ENCODE results near the gene MRPL55.

MRPL55 gene

DNA sequence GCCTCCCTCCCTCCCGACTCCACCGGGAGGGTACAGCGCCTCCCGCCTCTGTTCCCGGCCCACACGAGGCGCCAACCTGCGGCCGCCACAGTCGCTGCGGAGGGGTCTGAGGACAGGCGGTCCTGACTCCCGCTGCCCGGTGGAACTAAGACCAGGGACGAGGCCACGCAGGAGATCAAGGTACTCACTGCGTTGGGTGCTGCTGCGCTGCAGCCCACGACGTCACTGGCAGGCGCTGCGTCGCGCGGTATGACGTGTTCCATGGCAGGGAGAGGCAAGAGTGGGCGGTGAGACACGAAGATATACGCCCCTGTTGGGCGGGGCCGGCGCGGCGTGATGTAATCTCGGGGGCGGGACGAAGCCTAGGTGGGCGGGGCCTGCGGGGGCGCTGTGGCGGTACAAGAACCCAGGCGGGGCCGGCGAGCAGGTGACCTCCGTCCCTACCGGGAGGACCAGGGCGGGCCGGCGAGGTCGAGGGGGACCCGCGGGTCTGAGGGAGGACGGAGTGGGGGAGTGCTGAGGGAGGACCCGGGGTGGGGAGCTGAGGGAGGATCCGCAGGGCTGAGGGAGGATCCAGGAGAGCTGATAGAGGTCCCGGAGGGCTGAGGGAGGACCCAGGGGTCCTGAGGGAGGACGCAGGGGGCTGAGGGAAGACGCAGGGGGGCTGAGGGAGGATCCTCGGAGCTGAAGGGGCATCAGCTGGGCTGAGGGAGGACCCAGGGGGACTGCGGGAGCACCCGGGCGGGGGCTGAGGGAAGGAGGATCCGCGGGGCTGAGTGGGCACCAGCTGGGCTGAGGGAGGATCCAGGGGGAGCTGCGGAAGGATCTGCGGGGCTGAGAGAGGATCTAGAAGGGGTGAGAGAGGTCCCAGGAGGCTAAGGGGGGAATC, at the start of gene MRPL55:
Gene MRPL55, minus strand, starts transcription at position 227 of the 889 bp plus-strand sequence. CDS start 1,039 bp downstream, outside the sequence.
- DNase-seq (ENCODE audit: insufficient read length, low spot score) (peak; percentile 92), FAIRE-seq (peak; percentile 62)
- TF ChIP-seq POLR2A (IDR thresholded peaks at IDR 0.05; ENCODE audit: low read depth, low read length), result peak; percentile 97

DNA sequence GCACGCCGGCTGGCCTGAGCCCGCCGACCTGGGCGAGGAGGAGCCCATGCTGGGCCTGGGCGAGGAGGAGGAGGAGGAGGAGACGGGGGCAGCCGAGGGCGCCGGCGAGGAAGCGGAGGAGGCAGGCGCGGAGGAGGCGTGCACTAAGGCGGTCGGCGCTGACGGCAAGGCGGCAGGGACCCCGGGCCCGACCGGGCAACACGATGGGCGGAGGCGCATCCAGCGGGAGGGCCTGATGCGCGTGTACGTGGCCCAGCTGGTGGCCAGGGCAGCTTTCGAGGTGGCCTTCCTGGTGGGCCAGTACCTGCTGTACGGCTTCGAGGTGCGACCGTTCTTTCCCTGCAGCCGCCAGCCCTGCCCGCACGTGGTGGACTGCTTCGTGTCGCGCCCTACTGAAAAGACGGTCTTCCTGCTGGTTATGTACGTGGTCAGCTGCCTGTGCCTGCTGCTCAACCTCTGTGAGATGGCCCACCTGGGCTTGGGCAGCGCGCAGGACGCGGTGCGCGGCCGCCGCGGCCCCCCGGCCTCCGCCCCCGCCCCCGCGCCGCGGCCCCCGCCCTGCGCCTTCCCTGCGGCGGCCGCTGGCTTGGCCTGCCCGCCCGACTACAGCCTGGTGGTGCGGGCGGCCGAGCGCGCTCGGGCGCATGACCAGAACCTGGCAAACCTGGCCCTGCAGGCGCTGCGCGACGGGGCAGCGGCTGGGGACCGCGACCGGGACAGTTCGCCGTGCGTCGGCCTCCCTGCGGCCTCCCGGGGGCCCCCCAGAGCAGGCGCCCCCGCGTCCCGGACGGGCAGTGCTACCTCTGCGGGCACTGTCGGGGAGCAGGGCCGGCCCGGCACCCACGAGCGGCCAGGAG, 49.3 kb upstream of the MRPL55 start:
- no peak for TF ChIP-seq POLR2A (IDR thresholded peaks at IDR 0.05; ENCODE audit: low read depth, low read length)
- FAIRE-seq (no peak), DNase-seq (ENCODE audit: insufficient read length, low spot score) (no peak)

DNA sequence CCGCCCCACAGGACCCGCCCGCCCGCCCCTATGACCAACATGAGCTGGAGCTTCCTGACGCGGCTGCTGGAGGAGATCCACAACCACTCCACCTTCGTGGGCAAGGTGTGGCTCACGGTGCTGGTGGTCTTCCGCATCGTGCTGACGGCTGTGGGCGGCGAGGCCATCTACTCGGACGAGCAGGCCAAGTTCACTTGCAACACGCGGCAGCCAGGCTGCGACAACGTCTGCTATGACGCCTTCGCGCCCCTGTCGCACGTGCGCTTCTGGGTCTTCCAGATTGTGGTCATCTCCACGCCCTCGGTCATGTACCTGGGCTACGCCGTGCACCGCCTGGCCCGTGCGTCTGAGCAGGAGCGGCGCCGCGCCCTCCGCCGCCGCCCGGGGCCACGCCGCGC, 48.6 kb upstream of the MRPL55 start:
- FAIRE-seq, result no peak
- no peak for DNase-seq (ENCODE audit: insufficient read length, low spot score)
- no peak for TF ChIP-seq POLR2A (IDR thresholded peaks at IDR 0.05; ENCODE audit: low read depth, low read length)

DNA sequence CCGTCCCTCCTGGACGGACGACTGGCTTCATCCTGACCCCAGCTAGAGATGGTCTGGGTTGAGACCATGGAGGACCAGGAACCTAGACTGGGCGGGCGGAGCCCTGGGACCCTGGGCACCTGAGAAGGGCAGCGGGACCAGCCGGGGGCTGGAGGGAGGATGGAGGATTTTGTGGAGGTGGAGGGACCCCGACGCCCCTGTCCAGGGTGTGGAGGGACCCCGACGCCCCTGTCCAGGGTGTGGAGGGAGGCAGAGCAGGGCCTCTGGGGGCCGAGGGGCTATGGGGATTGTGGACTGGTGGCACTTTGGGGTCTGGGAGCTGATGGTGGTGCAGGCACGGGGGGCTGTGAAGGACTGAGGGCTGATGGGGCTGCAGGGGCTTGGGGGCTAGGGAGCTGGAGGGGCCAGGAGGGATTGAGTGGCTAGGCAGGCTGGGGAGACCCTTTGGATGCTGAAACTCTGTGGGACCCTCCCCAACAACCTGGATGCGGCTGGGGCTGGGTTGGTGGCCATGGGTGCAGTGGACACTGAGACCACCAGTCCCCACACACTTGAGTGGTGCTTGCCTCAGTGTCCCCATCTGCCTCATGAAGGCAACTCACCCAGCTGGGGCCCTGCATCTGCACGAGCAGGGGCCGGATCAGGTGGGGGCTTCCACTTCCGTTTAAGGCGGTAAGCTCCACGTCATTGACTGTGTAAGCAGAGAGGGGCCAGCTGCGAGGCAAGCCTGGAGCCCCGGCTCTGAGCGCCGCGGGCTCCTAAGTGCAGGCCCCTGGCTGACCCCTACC, 48.0 kb upstream of the MRPL55 start:
- no peak for TF ChIP-seq POLR2A (IDR thresholded peaks at IDR 0.05; ENCODE audit: low read depth, low read length)
- FAIRE-seq (no peak), DNase-seq (ENCODE audit: insufficient read length, low spot score) (no peak)

DNA sequence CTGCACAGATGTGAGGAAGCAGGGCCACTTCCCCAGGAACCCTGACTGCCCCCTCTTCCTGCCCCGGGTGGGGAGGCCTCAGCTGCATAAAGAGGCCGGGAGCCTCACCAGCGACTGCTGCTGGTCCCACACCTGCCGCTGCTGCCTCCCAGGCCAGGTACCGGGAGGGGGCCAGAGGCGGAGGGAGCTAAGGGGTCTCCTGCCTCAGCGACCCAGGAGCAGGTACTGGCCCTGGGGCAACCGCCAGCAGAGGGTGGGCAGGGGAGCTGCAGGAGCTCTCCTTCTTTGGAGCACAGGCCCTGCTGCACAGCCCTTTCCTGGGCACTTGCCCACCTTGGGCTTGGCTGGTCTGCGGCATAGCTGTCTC, 47.4 kb upstream of the MRPL55 start:
- TF ChIP-seq POLR2A (IDR thresholded peaks at IDR 0.05; ENCODE audit: low read depth, low read length), result no peak
- DNase-seq (ENCODE audit: insufficient read length, low spot score) (no peak), FAIRE-seq (no peak)

DNA sequence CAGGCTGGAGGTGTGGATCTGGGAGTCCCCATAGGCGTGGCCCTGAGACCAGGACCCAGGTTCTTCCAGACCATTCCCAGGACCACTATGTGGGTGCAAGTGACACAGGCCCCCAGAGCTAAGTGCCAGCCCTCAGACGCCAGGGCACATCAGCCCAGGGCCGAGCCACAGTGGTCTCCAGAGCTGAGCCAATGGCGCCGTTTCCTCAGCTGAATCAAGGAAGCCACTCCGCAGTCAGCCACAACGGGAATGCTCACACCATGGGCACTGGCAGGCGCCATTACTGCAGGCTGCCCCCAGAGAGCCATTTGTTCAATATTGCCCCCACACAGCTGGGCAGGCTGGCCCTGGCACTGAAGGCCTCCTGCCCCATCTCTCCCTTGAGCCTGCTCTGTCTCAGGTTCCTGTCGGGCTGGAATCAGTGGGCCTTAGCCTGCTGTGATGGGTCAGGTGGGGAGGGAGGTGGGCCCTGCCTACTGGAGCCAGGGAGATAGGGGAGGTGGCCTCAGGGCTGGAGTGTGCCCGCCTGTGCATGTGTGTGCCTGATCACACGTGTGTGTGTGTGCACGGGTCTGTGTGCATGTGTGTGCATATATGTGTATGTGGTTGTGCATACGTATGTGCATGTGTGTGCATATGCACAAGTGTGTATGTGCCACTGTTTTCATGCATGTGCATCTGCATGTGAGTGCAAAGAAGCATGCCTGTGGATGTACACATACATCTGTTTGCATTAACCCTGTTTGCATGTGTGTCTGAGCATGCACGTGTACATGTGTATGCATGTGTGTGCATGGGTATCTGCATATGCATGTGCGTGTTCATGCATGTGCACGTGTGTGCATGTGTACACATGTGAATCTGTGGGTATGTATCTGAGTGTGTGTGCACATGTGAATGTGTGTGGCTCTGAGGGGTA, 46.8 kb upstream of the MRPL55 start:
- FAIRE-seq (no peak), DNase-seq (ENCODE audit: insufficient read length, low spot score) (no peak)
- TF ChIP-seq POLR2A (IDR thresholded peaks at IDR 0.05; ENCODE audit: low read depth, low read length), result no peak

DNA sequence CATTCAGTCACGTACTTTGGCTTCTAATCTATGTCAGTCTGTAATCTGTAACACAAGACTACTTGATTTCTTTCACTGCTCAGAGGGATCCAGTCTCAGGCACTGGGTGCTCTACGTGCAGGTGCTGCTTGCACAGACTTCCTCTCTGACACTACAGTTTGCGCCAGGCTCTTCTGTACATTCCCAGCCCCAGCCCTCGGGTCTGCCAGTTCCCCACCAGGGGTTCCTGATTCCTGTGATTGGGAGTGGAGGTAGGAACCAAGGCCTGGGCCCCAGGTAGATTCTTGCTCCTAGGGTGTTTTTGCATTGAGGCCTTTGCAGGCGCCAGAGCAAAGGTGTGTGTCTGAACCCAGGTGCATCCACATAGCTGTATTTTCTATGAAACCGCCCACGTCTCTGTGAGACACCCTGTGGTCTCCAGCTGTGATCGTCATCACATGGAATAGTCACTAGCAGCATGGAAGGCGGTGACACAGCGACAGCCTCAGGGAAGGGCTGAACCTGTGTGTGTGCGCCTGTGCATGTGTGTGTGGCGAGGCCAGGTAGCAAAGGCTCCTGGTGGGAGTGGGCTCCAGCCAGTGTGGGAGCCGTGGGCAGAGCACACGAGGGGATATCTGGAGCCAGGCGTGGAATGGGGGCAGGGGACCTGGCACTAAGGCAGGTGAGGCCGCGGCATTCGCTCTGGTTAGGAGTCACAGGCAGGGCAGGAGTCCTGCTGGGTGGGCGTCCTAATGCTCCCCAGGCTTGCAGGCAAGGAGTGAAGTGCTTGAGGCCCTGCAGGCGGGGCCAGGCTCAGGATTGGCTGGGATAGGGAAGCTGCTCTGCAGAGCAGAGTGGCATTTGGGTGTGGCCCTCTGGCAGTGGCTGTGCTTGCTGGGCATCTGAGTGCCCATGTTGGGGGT, 45.8 kb upstream of the MRPL55 start:
- DNase-seq (ENCODE audit: insufficient read length, low spot score) (no peak), FAIRE-seq (no peak)
- TF ChIP-seq POLR2A (IDR thresholded peaks at IDR 0.05; ENCODE audit: low read depth, low read length), result no peak

DNA sequence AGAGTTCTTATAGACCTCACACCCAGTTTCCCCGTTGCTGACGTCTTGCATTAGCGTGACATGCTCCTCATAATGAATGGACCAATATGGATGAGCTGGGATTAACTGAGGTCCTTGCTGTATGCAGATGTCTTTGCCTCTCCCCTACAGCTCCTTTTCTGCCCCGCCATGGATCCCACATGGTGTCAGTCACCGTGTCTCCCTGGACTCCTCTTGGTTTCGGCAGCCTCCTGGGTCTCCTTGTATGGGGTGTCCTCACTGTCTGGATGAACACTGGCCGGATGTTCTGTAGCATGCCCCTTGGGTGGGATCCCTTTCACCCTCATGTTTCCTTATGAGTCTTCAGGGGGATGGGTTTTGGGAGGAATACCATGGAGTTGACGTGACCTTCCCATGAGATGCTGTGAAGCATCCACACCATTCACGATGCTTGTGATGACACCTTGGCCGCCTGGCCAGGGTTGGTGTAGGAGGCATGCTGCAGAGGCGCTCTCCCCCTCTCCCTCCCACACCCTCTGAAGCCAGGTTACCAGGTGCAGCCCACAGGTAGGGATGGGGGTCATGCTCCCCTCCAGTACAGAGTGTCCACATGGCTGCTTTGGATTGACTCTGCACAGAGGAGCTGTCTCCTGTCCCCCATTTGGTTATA, 45.0 kb upstream of the MRPL55 start:
- no peak for FAIRE-seq
- TF ChIP-seq POLR2A (IDR thresholded peaks at IDR 0.05; ENCODE audit: low read depth, low read length), result no peak
- no peak for DNase-seq (ENCODE audit: insufficient read length, low spot score)

DNA sequence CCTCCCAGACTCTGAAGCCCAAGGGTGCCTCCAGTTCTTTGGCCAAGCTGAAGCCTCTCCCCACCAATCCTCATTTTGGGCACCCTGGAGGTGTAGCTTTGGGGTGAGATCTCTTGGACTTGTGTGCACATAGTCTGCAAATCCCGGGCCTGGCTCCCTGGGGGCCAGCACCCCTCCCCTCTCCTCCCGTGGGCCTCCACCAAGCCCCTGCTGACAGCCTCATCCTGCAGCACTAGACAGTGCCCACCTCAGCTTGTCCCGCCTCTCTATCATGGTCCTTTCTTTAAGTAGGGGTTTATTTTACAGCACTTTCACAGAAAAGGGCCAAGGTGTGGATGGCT, 43.8 kb upstream of the MRPL55 start:
- DNase-seq (ENCODE audit: insufficient read length, low spot score) (no peak), FAIRE-seq (no peak)
- TF ChIP-seq POLR2A (IDR thresholded peaks at IDR 0.05; ENCODE audit: low read depth, low read length), result no peak

DNA sequence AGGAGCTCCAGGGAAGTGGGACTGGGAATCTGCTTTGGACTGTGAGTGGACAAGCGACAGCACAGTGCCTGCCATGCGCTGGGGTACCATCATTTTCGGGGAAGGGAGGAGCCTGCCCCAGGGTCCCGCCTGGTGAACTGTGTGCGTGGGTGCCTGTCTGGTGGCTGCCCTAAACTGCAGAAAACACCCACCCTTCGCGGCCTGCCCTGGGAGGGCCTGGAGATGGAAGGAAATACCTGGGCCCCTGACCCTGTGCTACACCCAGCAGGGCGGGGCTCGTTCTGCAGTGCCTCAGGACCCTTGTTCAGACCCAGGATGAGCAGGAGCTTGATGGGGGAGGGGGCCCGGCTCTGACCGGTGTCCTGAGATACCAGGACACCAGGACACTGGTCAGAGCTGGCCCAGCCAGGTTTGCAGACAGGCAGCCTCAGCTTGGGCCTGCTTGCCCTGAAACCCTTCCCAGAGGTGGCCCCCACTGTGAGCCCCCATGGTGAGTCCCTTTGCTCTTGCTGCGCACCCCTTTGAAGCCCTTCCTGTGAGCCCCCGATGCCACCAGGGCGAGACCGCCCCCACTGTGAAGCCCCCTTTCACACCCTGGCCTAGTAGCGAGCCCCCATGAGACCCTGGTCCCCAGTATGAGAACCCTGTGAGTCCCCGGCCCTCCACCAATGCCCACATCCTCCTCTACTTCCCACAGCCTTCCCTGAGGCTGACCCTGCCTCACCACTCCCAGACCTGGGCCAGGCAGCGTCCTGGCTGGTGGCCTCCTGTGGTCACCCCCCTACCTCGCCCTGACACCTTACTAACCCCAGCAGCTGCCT, 43.2 kb upstream of the MRPL55 start:
- no peak for FAIRE-seq
- no peak for DNase-seq (ENCODE audit: insufficient read length, low spot score)
- TF ChIP-seq POLR2A (IDR thresholded peaks at IDR 0.05; ENCODE audit: low read depth, low read length), result no peak
